GM23248 (cell line): ENCODE measurements around the gene PLEKHA6. TPM values are rescaled to one million over a fixed set of nuclear protein-coding genes. Genes with fewer than 3 reads are reported as not detected.

Experiments
- DNase-seq: peaks from one replicate; pipeline ENCODE4 v3.0.0-alpha.2; 2015
- H2AFZ ChIP-seq: fragments of 200-600 bp; sonication (generic); 2 replicates; pipeline ENCODE4 v1.6.1; 2016; ENCODE audit warnings: antibody characterized with exemption
- H3F3A ChIP-seq: fragments of 200-600 bp; sonication (generic); 2 replicates; pipeline ENCODE4 v1.6.1; 2016; ENCODE audit warnings: mild to moderate bottlenecking, antibody characterized with exemption, mixed run types; ENCODE audit not compliant: insufficient read depth
- H3K27ac ChIP-seq: fragments of 200-600 bp; sonication (generic); 2 replicates; pipeline ENCODE4 v1.5.1; 2016; ENCODE audit warnings: mild to moderate bottlenecking
- H3K27me3 ChIP-seq: fragments of 200-600 bp; sonication (generic); replicated peaks from 2 replicates; pipeline ENCODE4 v1.6.1; 2016; ENCODE audit warnings: mild to moderate bottlenecking; ENCODE audit not compliant: insufficient read depth
- H3K36me3 ChIP-seq: fragments of 200-600 bp; sonication (generic); 2 replicates; pipeline ENCODE4 v1.6.1; 2016; ENCODE audit warnings: low read depth, mild to moderate bottlenecking
- H3K4me1 ChIP-seq: fragments of 200-600 bp; sonication (generic); 2 replicates; pipeline ENCODE4 v1.6.1; 2016; ENCODE audit warnings: mild to moderate bottlenecking; ENCODE audit not compliant: insufficient read depth
- H3K4me2 ChIP-seq: fragments of 200-600 bp; sonication (generic); one replicate; pipeline ENCODE4 v1.6.1; 2016; ENCODE audit warnings: mild to moderate bottlenecking; ENCODE audit not compliant: unreplicated experiment
- H3K4me3 ChIP-seq: fragments of 200-600 bp; sonication (generic); 2 replicates; pipeline ENCODE4 v1.5.1; 2016; ENCODE audit warnings: mild to moderate bottlenecking
- H3K79me2 ChIP-seq: fragments of 200-600 bp; sonication (generic); 2 replicates; pipeline ENCODE4 v1.6.1; 2016; ENCODE audit warnings: mild to moderate bottlenecking; ENCODE audit not compliant: insufficient read depth
- H3K9ac ChIP-seq: fragments of 200-600 bp; sonication (generic); 2 replicates; pipeline ENCODE4 v1.6.1; 2016; ENCODE audit warnings: mild to moderate bottlenecking
- H3K9me2 ChIP-seq: fragments of 200-600 bp; sonication (generic); 2 replicates; pipeline ENCODE4 v1.6.1; 2016; ENCODE audit warnings: mixed run types, mild to moderate bottlenecking, moderate library complexity; ENCODE audit not compliant: insufficient read depth
- H3K9me3 ChIP-seq: fragments of 200-600 bp; sonication (generic); one replicate; pipeline ENCODE4 v1.6.1; 2017; ENCODE audit warnings: low read depth
- H4K20me1 ChIP-seq: fragments of 200-600 bp; sonication (generic); 2 replicates; pipeline ENCODE4 v1.6.0; 2016; ENCODE audit not compliant: insufficient read depth
- EZH2 ChIP-seq: fragments of 200-600 bp; sonication (generic); IDR thresholded peaks from 2 replicates; pipeline ENCODE4 v1.6.1; 2018; ENCODE audit warnings: antibody characterized with exemption, mild to moderate bottlenecking; ENCODE audit not compliant: insufficient read depth, poor library complexity, severe bottlenecking
- EZH2phosphoT487 ChIP-seq: fragments of 200-600 bp; sonication (generic); IDR thresholded peaks from 2 replicates; pipeline ENCODE4 v1.6.1; 2018; ENCODE audit warnings: antibody characterized with exemption, moderate library complexity, mild to moderate bottlenecking, low read depth; ENCODE audit not compliant: insufficient read depth
- WGBS, 2 experiments: methylation state at CpG; one replicate each; pipeline ENCODE4 v1.1.6; 2015 to 2017; ENCODE audit warnings: low lambda C conversion rate in 2 of 2, low coverage in 1 of 2; ENCODE audit errors: missing lambda C conversion rate in 2 of 2; 5-methylcytosine and 5-hydroxymethylcytosine counted together
- in situ Hi-C: fragments of 300-500 bp; cut with MboI; formaldehyde crosslinking; loops from 2 replicates; pipeline ENCODE4 v1.15.0; 2020
- polyA plus RNA-seq: library from polyadenylated mRNA; unstranded; fragments of >200 nt; fragmentation: Nextera tagmentation; extraction: Ambion mirVana; gene quantifications from 2 replicates; pipeline ENCODE4 v1.2.1, GENCODE V29; 2016
- total RNA-seq: library from RNA; depleted of rRNA; stranded (reverse); fragments of >200 nt; shearing (Covaris generic); gene quantifications from 2 replicates; pipeline ENCODE4 v1.2.3, GENCODE V29; 2014

Gene PLEKHA6
- total and polyA plus RNA-seq, 2 experiments from 2014 or later = 4.5 to 7.3 TPM

- no peaks in the 10 kb centered on the region for H4K20me1 ChIP-seq
- H3F3A ChIP-seq = no peaks in the 10 kb centered on the region
- H3K27me3 ChIP-seq = peaks cover 27% of the 10 kb centered on the region
- in situ Hi-C loops = no loop called here
- WGBS, 2 experiments = 73 to 89% methylated on average over 10 of the region's 10 CpGs
- no peaks in the 10 kb centered on the region for H3K9me3 ChIP-seq
- no peaks in the 10 kb centered on the region for H3K9me2 ChIP-seq
- H3K27ac ChIP-seq = no peak overlapping the region
- TF ChIP-seq EZH2 (no peak), EZH2phosphoT487 (no peak)
- no peak for DNase-seq
- no peak overlapping the region for H3K4me2 ChIP-seq
- H3K4me1 ChIP-seq = no peaks in the 10 kb centered on the region
- no peaks in the 10 kb centered on the region for H3K36me3 ChIP-seq
- H3K79me2 ChIP-seq = no peaks in the 10 kb centered on the region
- no peak overlapping the region for H3K9ac ChIP-seq
- H2AFZ ChIP-seq = no peak overlapping the region
- H3K4me3 ChIP-seq = no peak overlapping the region
These were observed 10.4 kb upstream of the PLEKHA6 start for GRCh38 chr1:204370176-204370575.

GRCh38 chr1:204368996-204369726, 9.4 kb upstream of the PLEKHA6 start:
- H4K20me1 ChIP-seq = no peaks in the 10 kb centered on the region
- H2AFZ ChIP-seq = no peak overlapping the region
- H3K36me3 ChIP-seq = no peaks in the 10 kb centered on the region
- H3K79me2 ChIP-seq = no peaks in the 10 kb centered on the region
- DNase-seq = no peak
- H3K27me3 ChIP-seq = peaks cover 19% of the 10 kb centered on the region
- in situ Hi-C loops = loop anchor here (10.0 kb wide), 1 partner anchor 504 kb away; the partner anchor contains the start of gene SNRPE
- no peak overlapping the region for H3K4me2 ChIP-seq
- no peaks in the 10 kb centered on the region for H3K9me2 ChIP-seq
- H3K9me3 ChIP-seq = no peaks in the 10 kb centered on the region
- no peak overlapping the region for H3K4me3 ChIP-seq
- no peaks in the 10 kb centered on the region for H3K4me1 ChIP-seq
- no peak overlapping the region for H3K9ac ChIP-seq
- H3F3A ChIP-seq = no peaks in the 10 kb centered on the region
- TF ChIP-seq EZH2 (no peak), EZH2phosphoT487 (no peak)
- H3K27ac ChIP-seq = no peak overlapping the region
- WGBS, 2 experiments = 66 to 69% methylated on average over 13 of the region's 13 CpGs

GRCh38 chr1:204367956-204368355, 8.2 kb upstream of the PLEKHA6 start:
- Histone ChIP-seq H3K4me2 (no peak overlapping the region), H3K4me1 (peaks cover 4% of the 10 kb centered on the region; the same call in 1 of the 2 replicates), H3K36me3 (no peaks in the 10 kb centered on the region), H3K9ac (no peak overlapping the region), H3K79me2 (no peaks in the 10 kb centered on the region), H3K9me2 (no peaks in the 10 kb centered on the region), H3K9me3 (no peaks in the 10 kb centered on the region), H3K27ac (no peak overlapping the region), H3K27me3 (peaks cover 16% of the 10 kb centered on the region), H2AFZ (no peak overlapping the region), H4K20me1 (no peaks in the 10 kb centered on the region), H3F3A (no peaks in the 10 kb centered on the region), H3K4me3 (no peak overlapping the region)
- no peak for TF ChIP-seq EZH2phosphoT487
- peak; percentile 36 for DNase-seq
- WGBS, 2 experiments = 53 to 56% methylated on average over 10 of the region's 10 CpGs
- in situ Hi-C loops = loop anchor here (10.0 kb wide), 1 partner anchor 503 kb away; the partner anchor contains the start of gene SNRPE

- in situ Hi-C loops = loop anchor here (10.0 kb wide), 1 partner anchor 503 kb away; the partner anchor contains the start of gene SNRPE
- WGBS, 2 experiments = 63 to 64% methylated on average over 16 of the region's 16 CpGs
- no peaks in the 10 kb centered on the region for H4K20me1 ChIP-seq
- H3K27me3 ChIP-seq = peaks cover 10% of the 10 kb centered on the region
- H3K9ac ChIP-seq = no peak overlapping the region
- no peaks in the 10 kb centered on the region for H3K36me3 ChIP-seq
- H3K79me2 ChIP-seq = no peaks in the 10 kb centered on the region
- H2AFZ ChIP-seq = no peak overlapping the region
- no peak overlapping the region for H3K27ac ChIP-seq
- no peak for TF ChIP-seq EZH2phosphoT487
- no peaks in the 10 kb centered on the region for H3F3A ChIP-seq
- no peak for DNase-seq
- no peak overlapping the region for H3K4me3 ChIP-seq
- H3K9me2 ChIP-seq = no peaks in the 10 kb centered on the region
- H3K4me2 ChIP-seq = no peak overlapping the region
- H3K4me1 ChIP-seq = peaks cover 4% of the 10 kb centered on the region; the same call in 1 of the 2 replicates
- no peaks in the 10 kb centered on the region for H3K9me3 ChIP-seq
These were observed 7.6 kb upstream of the PLEKHA6 start for GRCh38 chr1:204367193-204367858.
